Measurements from ENCODE around the gene TSPEAR.

Gene TSPEAR

DNA sequence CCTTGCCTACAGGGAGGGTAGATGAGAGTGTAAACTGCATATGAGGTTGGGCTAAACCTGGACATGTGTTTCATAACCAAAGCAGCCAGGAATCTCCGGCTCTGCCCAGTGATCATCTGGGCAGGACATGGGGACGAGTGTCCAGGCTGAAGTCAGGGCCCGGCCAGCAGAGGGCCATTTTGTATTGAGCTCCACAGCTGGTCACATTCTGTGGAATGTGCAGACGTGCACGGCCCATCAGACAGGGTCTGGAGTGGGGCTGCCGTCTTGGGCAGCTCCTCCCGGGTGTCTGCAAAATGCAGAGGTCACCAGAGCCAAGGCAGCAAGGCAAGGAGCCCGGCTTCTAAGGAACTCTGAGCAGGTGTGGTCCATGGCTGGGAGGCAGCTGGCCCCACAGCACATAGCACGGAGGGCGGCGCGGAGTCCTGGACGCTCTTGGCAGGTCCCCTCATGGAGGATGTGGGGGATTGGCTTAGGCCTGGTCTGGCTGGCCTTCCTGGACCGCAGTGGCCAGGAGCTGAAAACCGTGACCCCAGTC is 249.8 kb downstream of the TSPEAR start:
- no peak for DNase-seq (ENCODE audit: low read depth)

DNA sequence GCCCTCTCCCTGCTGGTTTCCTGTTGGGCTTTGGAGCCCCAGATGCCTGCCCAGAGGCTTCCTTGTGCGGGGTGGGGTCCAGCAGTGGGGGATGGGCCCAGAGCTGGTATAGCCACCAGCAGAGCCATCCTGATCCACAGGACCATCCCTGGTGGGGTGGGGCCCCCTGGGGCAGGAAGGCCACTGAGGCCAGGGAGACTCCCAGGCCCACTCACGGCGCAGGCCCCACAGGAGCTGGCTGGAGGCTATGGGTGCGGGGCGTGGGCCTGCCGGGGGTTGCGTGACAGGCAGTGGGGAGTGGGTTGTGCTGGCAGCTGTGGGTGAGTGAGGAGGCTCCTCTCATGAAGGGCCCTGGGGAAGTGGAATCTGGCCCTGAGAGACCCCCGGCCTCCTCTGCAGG is 250.4 kb downstream of the TSPEAR start:
- DNase-seq (ENCODE audit: low read depth), result no peak

DNA sequence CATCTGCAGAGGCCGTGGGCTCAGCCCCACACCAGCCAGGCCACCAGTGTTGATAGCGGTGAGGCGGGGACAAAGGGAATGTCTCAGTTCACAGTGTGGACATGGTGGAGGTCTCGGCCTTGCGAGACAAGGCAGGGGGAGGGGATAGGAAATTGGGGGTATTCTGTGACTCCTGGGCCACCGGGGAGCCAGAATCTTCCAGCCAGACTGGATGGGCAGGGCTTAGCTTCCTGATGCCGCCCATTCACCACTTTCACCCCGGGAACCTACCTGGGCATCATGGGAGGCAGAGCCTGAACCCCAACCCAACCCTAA is 251.0 kb downstream of the TSPEAR start:
- no peak for DNase-seq (ENCODE audit: low read depth)

DNA sequence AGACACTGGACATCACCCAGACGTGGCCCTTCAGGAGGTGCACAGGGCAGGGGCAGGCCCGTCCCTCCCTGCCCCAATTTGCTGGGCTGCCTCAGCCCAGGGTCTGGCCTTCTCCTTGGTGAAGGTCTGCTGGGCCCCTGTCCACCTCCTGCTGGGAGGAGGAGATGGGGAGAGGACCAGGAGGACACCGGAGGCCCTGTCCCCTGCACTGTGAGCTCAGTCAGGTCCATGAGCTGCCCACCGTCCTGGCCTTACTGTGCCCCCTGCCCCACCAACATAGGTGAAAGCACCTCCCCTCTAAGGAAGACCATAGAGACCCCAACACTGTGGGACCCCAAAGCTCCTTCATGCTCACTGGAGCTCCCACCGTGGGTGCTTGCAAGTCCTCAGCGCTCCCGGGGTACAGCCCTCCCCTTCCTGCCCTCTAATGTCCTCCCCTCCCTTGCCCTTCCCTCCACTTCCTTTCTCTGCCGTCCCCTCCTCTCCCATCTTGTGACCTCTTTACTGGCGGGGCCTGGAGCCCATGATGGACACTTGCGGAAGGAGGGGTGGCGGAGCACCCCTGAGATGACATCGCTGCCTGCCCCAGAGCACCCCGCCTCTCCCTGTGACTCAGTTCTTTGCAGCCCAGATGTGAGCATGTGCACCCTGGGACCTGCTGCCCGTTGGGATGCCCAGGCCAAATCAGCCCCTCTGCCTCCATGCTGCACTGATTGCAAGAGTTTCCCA is 251.5 kb downstream of the TSPEAR start:
- no peak for DNase-seq (ENCODE audit: low read depth)

DNA sequence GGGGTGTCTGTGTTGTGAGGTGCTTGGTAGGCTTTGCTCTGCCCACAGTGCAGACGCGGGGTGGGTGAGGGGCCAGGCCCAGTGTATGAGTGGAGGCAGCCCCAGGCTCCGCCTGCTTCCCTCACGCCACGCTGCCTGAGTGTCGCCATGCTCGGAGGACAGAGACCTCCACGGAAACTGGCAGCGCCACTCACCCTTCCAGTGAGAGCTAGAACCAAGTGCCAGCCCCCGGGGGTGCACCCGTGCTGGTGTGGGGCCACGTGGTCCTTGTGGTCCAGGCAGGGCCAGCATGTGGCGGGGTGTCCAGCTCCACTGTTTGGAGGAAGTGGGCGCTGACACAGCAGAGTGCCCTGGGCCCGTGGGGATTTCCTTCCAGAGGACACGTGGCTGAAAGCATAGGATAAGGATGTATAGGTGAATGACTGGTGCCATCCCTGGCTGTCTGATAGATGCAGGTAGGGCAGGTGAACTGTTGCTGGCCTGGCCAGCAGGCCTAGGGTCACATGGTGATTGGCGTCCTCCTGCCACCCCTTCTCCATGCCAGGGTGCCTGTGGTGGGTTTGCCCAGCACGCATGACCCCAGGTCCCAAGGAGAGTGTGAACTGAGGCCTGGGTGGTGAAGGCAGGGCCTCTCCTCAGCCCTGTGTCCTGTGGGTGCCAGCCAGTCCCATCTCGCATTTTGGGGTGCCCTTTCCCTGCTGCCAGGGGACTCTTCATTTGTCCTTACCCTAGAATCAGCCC is 252.2 kb downstream of the TSPEAR start:
- no peak for DNase-seq (ENCODE audit: low read depth)

DNA sequence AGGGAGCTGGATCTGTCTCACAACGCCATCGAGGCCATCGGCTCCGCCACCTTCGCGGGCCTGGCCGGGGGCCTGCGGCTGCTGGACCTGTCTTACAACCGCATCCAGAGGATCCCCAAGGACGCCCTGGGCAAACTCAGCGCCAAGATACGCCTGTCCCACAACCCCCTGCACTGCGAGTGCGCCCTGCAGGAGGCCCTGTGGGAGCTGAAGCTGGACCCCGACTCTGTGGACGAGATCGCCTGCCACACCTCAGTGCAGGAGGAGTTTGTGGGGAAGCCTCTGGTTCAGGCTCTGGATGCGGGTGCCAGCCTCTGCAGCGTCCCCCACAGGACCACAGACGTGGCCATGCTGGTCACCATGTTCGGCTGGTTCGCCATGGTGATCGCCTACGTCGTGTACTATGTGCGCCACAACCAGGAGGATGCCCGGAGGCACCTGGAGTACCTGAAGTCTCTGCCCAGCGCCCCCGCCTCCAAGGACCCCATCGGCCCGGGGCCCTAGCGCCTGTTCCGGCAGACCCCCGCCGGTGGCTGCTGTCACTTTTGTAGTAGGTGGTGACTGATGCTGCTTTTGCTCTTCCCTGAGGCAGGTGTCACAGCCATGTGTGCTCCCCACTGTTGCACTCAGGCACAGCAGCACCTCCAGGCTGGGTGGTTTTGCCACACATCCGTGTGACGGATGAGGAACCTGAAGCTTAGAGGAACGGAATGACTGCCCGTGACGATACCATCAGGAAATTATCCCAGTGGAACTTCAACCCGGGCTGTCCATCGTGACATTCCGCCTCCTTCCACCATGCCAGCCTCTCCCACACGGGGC is 254.2 kb downstream of the TSPEAR start:
- DNase-seq (ENCODE audit: low read depth), result no peak

DNA sequence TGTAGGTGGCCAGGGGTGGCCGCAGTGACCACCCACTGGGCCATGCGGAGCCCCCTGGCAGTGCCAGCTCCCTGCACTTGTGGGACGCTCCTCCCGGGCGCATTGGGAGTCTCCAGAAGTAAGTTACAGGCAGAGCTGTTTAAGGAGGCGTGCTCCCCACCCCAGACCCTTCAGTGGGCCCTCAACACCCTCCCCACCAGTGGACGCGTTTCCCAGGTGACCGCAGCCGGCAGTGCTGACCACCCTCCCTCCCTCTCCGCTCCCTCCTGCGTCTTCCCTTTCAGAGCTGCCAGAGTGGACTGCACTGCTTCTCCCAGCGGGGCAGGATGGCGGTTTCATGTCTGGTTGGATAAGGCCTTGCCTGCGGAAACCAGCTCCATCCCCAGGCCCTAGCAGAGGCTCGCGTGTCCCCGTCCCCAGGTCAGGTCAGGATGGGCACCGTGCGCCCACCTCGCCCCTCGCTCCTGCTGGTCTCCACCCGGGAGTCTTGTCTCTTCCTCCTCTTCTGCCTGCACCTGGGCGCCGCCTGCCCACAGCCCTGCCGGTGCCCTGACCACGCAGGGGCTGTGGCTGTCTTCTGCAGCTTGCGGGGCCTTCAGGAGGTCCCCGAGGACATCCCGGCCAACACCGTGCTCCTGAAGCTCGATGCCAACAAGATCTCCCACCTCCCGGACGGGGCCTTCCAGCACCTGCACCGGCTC is 255.0 kb downstream of the TSPEAR start:
- DNase-seq (ENCODE audit: low read depth), result no peak

DNA sequence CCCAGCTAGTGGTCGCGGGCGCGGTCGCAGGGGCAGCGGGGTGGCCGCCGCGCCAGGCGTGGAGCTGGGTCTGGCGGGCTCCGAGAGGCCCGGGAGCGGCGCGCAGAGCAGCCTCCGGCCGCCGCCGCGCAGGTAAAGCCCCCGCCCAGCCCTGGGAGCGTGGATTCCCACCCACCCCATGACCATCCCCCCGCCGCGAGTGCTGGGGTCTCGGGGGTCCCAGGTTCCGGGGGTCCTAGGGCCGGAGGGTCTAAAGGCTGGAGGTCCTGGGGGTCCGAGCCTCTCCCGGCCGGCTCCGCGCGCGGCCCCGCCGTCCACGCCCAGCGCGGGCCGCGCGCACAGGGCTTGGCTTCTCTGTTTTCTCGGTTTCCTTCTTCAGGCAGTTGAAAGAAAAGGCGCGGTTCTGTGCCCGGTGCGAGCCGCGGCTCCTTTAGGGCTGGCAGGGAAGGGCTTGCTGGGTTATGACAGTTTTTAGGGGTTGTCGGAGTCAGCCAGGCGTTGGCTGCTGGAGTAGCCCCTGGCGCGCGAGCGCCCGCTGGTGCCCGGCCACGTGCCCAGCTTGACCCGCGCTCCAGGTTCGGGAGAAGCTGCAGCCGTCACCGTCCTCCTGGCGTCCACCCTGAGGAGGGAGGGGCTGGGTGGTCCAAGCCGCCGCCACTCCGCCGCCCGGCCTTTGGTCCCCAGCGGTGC is 255.7 kb downstream of the TSPEAR start:
- DNase-seq (ENCODE audit: low read depth), result peak; percentile 11

DNA sequence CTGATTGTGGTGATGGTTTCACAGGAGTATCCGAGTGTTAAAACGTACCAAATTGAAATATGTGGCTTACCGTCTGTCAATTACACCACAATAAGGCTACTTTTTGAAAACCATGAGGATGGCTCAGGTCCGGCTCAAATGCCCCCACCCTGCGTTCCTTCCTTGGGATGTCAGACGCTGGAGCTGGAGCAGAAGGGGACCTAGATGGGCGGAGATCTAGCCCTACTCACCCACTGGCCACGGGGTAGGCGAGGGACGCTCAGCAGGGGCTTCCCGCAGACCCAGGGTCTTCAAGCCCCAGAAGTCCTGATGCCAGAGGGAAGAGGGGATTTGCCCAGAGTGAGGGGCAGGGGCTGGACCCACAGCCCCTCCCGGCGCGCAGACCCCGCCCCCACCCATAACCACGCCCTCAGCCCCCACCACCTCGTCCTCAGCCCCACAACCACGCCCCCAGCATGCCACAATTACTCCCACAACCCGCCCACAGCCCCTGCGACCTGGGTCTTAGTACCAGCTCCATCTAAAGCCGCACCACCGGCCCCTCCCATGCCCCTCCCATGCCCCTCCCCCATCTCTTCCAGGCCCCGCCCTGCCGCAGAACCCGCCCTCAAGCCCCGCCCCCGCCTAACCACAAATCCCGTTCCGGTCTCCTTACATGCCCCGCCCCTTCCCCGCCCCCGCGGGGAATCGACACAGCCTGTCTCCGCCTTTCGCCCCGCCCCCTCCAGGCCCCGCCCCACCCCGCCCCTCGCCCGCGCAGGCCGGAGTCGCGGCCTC is 256.4 kb downstream of the TSPEAR start, which contains the start of gene LRRC3:
Gene LRRC3, plus strand, starts transcription at position 764 of the 777 bp plus-strand sequence. CDS start 1,135 bp downstream, outside the sequence.
- peak; percentile 73 for DNase-seq (ENCODE audit: low read depth)

DNA sequence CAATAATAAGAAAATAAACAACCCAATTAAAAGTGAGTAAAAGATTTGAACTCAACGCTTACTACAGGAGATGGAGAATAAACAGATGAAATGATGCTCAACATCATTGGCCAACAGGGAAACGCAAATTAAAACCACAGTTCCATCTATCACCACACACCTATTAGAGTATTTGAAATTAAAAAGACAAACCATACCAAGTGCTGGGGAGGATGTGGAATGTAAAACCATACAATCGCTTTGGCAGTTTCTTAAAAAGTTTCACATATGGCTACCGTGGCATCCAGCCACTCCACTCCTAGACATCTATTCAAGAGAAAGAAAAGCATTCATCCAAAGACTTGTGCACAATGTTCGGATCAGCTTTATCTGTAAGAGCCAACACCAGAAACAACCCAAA is 257.3 kb downstream of the TSPEAR start:
- DNase-seq (ENCODE audit: low read depth), result no peak

DNA sequence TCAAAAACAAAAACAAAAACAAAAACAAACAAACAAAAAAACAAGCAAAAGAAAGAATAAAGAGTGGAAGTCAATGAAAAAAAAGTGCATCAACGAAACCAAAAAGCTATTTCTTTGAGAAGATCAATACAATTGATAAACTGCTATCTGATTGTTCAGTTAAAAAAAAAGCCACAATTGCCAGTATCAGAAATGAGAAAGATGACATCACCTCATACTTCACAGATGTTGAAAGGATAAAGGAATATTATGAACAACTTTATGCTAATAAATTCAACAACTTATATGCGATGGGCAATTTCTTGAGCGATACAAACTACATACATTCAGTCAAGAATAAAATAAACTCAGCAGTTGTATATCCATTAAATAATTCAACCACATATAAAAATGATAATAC is 258.3 kb downstream of the TSPEAR start:
- no peak for DNase-seq (ENCODE audit: low read depth)

DNA sequence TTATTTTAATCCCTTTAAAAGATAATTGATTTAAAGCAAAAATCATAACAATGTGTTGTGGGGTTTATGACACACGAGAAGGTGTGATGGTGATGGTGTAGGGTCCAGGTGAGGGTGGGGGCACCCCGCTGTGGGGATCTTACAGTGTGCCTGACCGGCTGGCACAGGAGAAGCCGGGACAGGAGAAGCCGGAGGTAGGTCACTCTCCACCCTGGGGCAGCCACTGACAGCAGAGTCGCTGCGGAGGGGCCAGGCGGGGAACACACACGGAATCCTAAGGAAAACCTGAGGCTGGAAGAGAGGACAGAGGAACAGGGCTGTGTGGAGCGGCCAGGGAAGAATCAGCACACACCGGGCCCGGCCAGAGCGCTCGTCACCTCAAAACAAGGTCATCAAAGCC is 260.4 kb downstream of the TSPEAR start:
- DNase-seq (ENCODE audit: low read depth), result no peak

DNA sequence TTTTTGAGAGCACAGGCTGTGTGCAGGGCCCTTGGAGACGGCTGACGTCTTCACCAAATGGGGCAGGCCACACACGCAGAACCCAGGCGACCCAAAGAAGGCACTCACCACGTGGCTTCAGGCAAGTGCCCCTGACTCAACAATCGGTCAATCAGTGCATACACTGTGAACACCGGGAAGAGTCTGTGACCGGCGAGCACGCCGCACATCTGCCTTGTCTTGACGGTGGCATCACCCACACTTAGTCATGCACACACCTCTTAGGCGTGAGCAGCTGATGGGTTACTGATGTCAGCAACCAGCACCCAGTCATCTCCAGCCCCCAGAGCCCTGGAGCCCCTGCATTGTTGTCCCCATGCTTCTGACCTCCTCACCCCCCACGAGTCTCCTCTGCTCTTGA is 261.0 kb downstream of the TSPEAR start:
- no peak for DNase-seq (ENCODE audit: low read depth)

DNA sequence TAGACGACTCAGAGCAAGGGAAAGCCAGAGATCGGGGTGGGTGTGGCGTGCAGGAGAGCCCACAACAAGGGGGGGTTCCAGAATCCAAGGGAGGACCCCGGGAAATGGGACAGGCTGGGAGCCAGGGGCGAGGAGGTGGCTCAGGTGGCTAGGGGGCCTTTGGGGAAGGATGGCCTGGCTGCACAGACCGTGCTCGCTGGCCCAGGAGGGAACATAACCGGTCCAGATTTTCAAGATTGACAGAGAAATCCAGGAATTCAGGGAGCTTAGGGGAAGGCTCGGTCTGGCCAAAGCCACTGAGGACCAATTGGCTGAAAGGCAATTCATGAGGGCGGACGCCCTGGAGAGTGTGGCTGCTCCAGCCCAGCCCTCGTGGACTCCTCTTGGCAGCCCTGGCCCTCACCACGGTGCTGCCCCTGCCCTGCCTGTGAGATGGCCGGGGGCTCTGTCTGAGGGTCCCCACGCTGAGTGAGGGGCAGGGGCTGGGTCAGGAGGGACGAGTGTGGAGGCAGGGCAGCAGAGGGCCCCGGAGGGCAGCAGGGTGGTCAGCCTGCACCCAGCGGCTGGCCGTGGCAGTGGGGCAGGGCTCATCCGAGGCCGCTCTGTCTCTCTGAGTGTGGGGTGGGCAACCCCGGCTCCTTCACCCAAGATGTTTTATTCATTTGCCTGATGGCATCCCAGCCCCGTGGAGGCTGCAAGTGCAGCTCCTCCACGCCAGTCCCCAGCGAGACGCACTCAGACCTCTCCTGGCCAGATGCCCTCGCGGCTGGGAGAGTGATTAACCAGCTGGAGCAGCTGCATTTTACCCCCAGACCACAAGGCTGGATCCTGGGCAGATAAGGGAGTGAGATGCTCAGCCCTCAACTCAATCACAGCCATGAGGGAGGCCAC is 261.7 kb downstream of the TSPEAR start:
- no peak for DNase-seq (ENCODE audit: low read depth)

DNA sequence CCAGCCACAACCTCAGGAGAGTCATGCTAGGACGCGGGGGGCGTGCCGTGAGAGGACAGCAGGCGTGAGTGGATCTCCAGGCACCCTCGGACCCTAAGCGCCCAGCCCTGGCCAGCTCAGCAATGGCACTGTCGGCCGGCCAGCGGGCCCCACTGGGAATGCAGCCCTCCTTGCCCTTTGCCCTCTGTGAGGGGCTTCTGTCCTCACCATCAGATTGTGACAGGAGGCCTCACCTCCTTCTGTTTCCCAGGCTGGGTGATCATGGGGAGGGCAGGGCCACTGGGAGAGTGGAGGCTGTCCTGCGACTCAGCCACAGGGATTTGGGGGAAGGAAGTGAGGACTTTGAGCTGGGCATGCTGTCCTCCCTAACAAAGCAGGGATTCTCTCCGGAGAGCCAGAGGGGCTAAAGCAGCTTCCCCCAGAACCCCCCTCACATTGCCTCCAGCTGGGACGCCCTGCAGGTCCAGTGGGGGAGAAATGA is 262.7 kb downstream of the TSPEAR start:
- no peak for DNase-seq (ENCODE audit: low read depth)

Data from activated T-cell treated with anti-CD3 and anti-CD28 coated beads for 24 hours (primary cell).